HG03280 (cell line): ENCODE data around the gene LRIT1.

Experiments used
- ATAC-seq: cut with Tn5 transposase; IDR thresholded peaks from one replicate; pipeline ENCODE4 v1.9.1; 2021; ENCODE audit warnings: mild to moderate bottlenecking, moderate library complexity; ENCODE audit not compliant: unreplicated experiment

The LRIT1 gene

GRCh38 chr10:84254552-84255478, 13.5 kb upstream of the LRIT1 start:
- ATAC-seq: no peak

- ATAC-seq: no peak
Observed at GRCh38 chr10:84248794-84249193, 7.4 kb upstream of the LRIT1 start.

- ATAC-seq: no peak
Observed at GRCh38 chr10:84247496-84247895, 6.2 kb upstream of the LRIT1 start.

- ATAC-seq: no peak
Observed at GRCh38 chr10:84244651-84245270, 3.4 kb upstream of the LRIT1 start, which contains the start of gene RGR. TSS of gene RGR (plus strand) at chr10:84245053. CDS start at chr10:84245091, 38 bp downstream.

GRCh38 chr10:84243759-84244158, 2.4 kb upstream of the LRIT1 start:
- no peak for ATAC-seq

GRCh38 chr10:84238909-84239308, 2.4 kb downstream of the LRIT1 start:
- ATAC-seq: no peak

- no peak for ATAC-seq
Observed at GRCh38 chr10:84237199-84238051, 3.9 kb downstream of the LRIT1 start.

- ATAC-seq: no peak
Observed at GRCh38 chr10:84236807-84237198, 4.5 kb downstream of the LRIT1 start.

- no peak for ATAC-seq
Observed at GRCh38 chr10:84235096-84235495, 6.2 kb downstream of the LRIT1 start.

- ATAC-seq: no peak
Observed at GRCh38 chr10:84234479-84234878, 6.9 kb downstream of the LRIT1 start.

GRCh38 chr10:84233940-84234339, 7.4 kb downstream of the LRIT1 start:
- ATAC-seq: no peak

- no peak for ATAC-seq
Observed at GRCh38 chr10:84232376-84232775, 9.0 kb downstream of the LRIT1 start.

GRCh38 chr10:84230359-84230758, 11.0 kb downstream of the LRIT1 start:
- ATAC-seq: no peak

GRCh38 chr10:84227810-84228209, 13.5 kb downstream of the LRIT1 start:
- no peak for ATAC-seq

GRCh38 chr10:84226616-84227015, 14.7 kb downstream of the LRIT1 start:
- no peak for ATAC-seq

GRCh38 chr10:84225427-84226173, 15.7 kb downstream of the LRIT1 start, which contains the start of gene LRIT2:
TSS of gene LRIT2 (minus strand) at chr10:84225544. CDS start at chr10:84225520, 24 bp downstream.
- no peak for ATAC-seq

- ATAC-seq: no peak
Observed at GRCh38 chr10:84224411-84225028, 16.8 kb downstream of the LRIT1 start.

GRCh38 chr10:84221916-84222315, 19.4 kb downstream of the LRIT1 start:
- ATAC-seq: no peak

GRCh38 chr10:84217746-84218145, 23.6 kb downstream of the LRIT1 start:
- no peak for ATAC-seq

GRCh38 chr10:84216834-84217233, 24.5 kb downstream of the LRIT1 start:
- ATAC-seq: no peak
